ENCODE measurements around the gene ATG101. TPM values are rescaled to one million over a fixed set of nuclear protein-coding genes. Genes with fewer than 3 reads are reported as not detected.

Gene ATG101
- total RNA-seq, 2 donors from 2014 or later: 43.0 to 46.6 TPM

- peak; percentile 54 for ATAC-seq (ENCODE audit: insufficient number of reproducible peaks, low FRiP score, low read depth)
- peaks cover 25 to 47% of the 10 kb centered on the region in 2 donors for H3K4me1 ChIP-seq (ENCODE audit: control insufficient read depth in 1 of 2, low read depth in 2 of 2)
These were observed 33.1 kb upstream of the ATG101 start for GRCh38 chr12:52036587-52037171.

GRCh38 chr12:52037248-52037861 lies 32.4 kb upstream of the ATG101 start:
- H3K4me3 ChIP-seq: peak overlapping the region; percentile 88
- H3K9me3 ChIP-seq: no peaks in the 10 kb centered on the region
- DNase-seq (ENCODE audit: low spot score) (no peak), ATAC-seq (ENCODE audit: insufficient number of reproducible peaks, low FRiP score, low read depth) (no peak)
- peaks cover 32 to 48% of the 10 kb centered on the region in 2 donors for H3K4me1 ChIP-seq (ENCODE audit: control insufficient read depth in 1 of 2, low read depth in 2 of 2)
- TF ChIP-seq CTCF (IDR thresholded peaks at IDR 0.05): no peak
- H3K27ac ChIP-seq: peak overlapping the region; percentile 91 to 92
- no peaks in the 10 kb centered on the region for H3K36me3 ChIP-seq
- H3K27me3 ChIP-seq (replicated peaks; ENCODE audit: insufficient read depth): no peaks in the 10 kb centered on the region

More at GRCh38 chr12:52036587-52037171, 33.1 kb upstream of the ATG101 start:
- H3K9me3 ChIP-seq: no peaks in the 10 kb centered on the region
- peak overlapping the region; percentile 69 for H3K4me3 ChIP-seq
- peak overlapping the region; percentile 91 for H3K27ac ChIP-seq
- no peak for DNase-seq (ENCODE audit: low spot score)
- H3K36me3 ChIP-seq: no peaks in the 10 kb centered on the region
- TF ChIP-seq CTCF (IDR thresholded peaks at IDR 0.05): no peak
- H3K27me3 ChIP-seq (replicated peaks; ENCODE audit: insufficient read depth): no peaks in the 10 kb centered on the region

GRCh38 chr12:52038447-52038846 lies 31.3 kb upstream of the ATG101 start:
- peaks cover 35 to 52% of the 10 kb centered on the region in 2 donors for H3K4me1 ChIP-seq (ENCODE audit: control insufficient read depth in 1 of 2, low read depth in 2 of 2)
- ATAC-seq (ENCODE audit: insufficient number of reproducible peaks, low FRiP score, low read depth): no peak
- no peak for TF ChIP-seq CTCF (IDR thresholded peaks at IDR 0.05)
- H3K36me3 ChIP-seq: no peaks in the 10 kb centered on the region
- H3K4me3 ChIP-seq: peak overlapping the region; percentile 88
- H3K9me3 ChIP-seq: no peaks in the 10 kb centered on the region
- DNase-seq (ENCODE audit: low spot score): no peak
- no peaks in the 10 kb centered on the region for H3K27me3 ChIP-seq (replicated peaks; ENCODE audit: insufficient read depth)
- H3K27ac ChIP-seq: peak overlapping the region; percentile 91 to 92

DNA sequence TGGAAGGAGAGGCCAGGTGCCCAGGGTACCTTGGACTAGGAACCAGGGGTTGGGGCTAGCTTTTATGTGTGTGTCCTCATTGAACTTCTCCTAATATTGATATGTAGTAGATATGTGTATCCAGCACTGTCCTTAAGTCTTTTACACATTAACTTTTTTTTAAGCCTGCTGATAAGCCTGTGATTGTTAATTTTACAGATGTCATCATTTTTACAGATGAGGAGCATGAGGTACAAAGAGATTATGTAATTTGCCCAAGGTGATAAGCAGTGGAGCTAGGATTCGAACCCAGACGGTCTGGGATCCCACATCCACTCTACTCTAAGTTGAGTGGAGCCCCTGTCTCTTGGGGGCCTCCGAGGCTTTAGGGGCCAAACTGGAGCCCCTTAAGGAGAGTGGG lies 28.7 kb upstream of the ATG101 start:
- TF ChIP-seq CTCF (IDR thresholded peaks at IDR 0.05): no peak
- DNase-seq (ENCODE audit: low spot score): no peak
- no peak overlapping the region for H3K4me3 ChIP-seq

GRCh38 chr12:52041695-52042123 lies 28.1 kb upstream of the ATG101 start:
- no peaks in the 10 kb centered on the region for H3K9me3 ChIP-seq
- ATAC-seq (ENCODE audit: insufficient number of reproducible peaks, low FRiP score, low read depth) (no peak), DNase-seq (ENCODE audit: low spot score) (no peak)
- TF ChIP-seq CTCF (IDR thresholded peaks at IDR 0.05): no peak
- H3K27me3 ChIP-seq (replicated peaks; ENCODE audit: insufficient read depth): no peaks in the 10 kb centered on the region
- H3K4me1 ChIP-seq (ENCODE audit: control insufficient read depth in 1 of 2, low read depth in 2 of 2): peaks cover 52 to 71% of the 10 kb centered on the region in 2 donors
- H3K36me3 ChIP-seq: no peaks in the 10 kb centered on the region
- peak overlapping the region; percentile 96 to 100 for H3K27ac ChIP-seq
- no peak overlapping the region for H3K4me3 ChIP-seq

More for the DNA sequence above, 28.7 kb upstream of the ATG101 start:
- peaks cover 55 to 72% of the 10 kb centered on the region in 2 donors for H3K4me1 ChIP-seq (ENCODE audit: control insufficient read depth in 1 of 2, low read depth in 2 of 2)
- no peaks in the 10 kb centered on the region for H3K9me3 ChIP-seq
- H3K27me3 ChIP-seq (replicated peaks; ENCODE audit: insufficient read depth): no peaks in the 10 kb centered on the region
- H3K27ac ChIP-seq: peak overlapping the region; percentile 96 to 100
- H3K36me3 ChIP-seq: no peaks in the 10 kb centered on the region
- ATAC-seq (ENCODE audit: insufficient number of reproducible peaks, low FRiP score, low read depth): no peak

Measured in thoracic aorta (tissue), 2 donors.